ENCODE data around the gene TANK. TPM values are rescaled to one million over a fixed set of nuclear protein-coding genes. Genes with fewer than 3 reads are reported as not detected.
"Not testable (repeated sequence)": the region's sequence is repeated elsewhere in the genome, so short reads cannot be mapped to it uniquely, and the experiment has no call there.

The TANK gene
- total RNA-seq, 1 donor from 2014 or later: 30.9 TPM

GRCh38 chr2:161131804-161132203 is 28.4 kb upstream of the TANK start:
- intact Hi-C loops (cut with DNase I): no loop called here
- ATAC-seq: no peak
- DNase-seq (ENCODE audit: missing footprints): no peak

GRCh38 chr2:161132384-161132783 is 27.8 kb upstream of the TANK start:
- intact Hi-C loops (cut with DNase I); DNase-seq (ENCODE audit: missing footprints); ATAC-seq: not testable (repeated sequence)

- intact Hi-C loops (cut with DNase I): no loop called here
- DNase-seq (ENCODE audit: missing footprints) (no peak), ATAC-seq (no peak)
These were observed 26.9 kb upstream of the TANK start for GRCh38 chr2:161133366-161133765.

- DNase-seq (ENCODE audit: missing footprints) (no peak), ATAC-seq (no peak)
- intact Hi-C loops (cut with DNase I): no loop called here
These were observed 25.4 kb upstream of the TANK start for GRCh38 chr2:161134547-161135518.

- intact Hi-C loops (cut with DNase I): no loop called here
- ATAC-seq: no peak
- DNase-seq (ENCODE audit: missing footprints): no peak
These were observed 24.2 kb upstream of the TANK start for GRCh38 chr2:161135951-161136593.

- intact Hi-C loops (cut with DNase I): no loop called here
- DNase-seq (ENCODE audit: missing footprints): no peak
- ATAC-seq: peak; percentile 79
These were observed 23.4 kb upstream of the TANK start for GRCh38 chr2:161136696-161137324.

GRCh38 chr2:161138429-161138828 is 21.8 kb upstream of the TANK start:
- ATAC-seq (no peak), DNase-seq (ENCODE audit: missing footprints) (no peak)
- intact Hi-C loops (cut with DNase I): no loop called here

- DNase-seq (ENCODE audit: missing footprints) (no peak), ATAC-seq (peak; percentile 44)
- intact Hi-C loops (cut with DNase I): no loop called here
These were observed 20.9 kb upstream of the TANK start for GRCh38 chr2:161139098-161139987.

- intact Hi-C loops (cut with DNase I): no loop called here
- no peak for ATAC-seq
- DNase-seq (ENCODE audit: missing footprints): no peak
These were observed 19.2 kb upstream of the TANK start for GRCh38 chr2:161141033-161141432.

- intact Hi-C loops (cut with DNase I): no loop called here
- no peak for ATAC-seq
- no peak for DNase-seq (ENCODE audit: missing footprints)
These were observed 13.9 kb upstream of the TANK start for GRCh38 chr2:161146209-161146775.

GRCh38 chr2:161146996-161147395 is 13.2 kb upstream of the TANK start:
- ATAC-seq (peak; percentile 63), DNase-seq (ENCODE audit: missing footprints) (no peak)
- intact Hi-C loops (cut with DNase I): no loop called here

- ATAC-seq: no peak
- no peak for DNase-seq (ENCODE audit: missing footprints)
- intact Hi-C loops (cut with DNase I): no loop called here
These were observed 12.4 kb upstream of the TANK start for GRCh38 chr2:161147856-161148255.

GRCh38 chr2:161150704-161151103 is 9.5 kb upstream of the TANK start:
- ATAC-seq: no peak

GRCh38 chr2:161152302-161152701 is 7.9 kb upstream of the TANK start:
- intact Hi-C loops (cut with DNase I): no loop called here

More at GRCh38 chr2:161150704-161151103, 9.5 kb upstream of the TANK start:
- no peak for DNase-seq (ENCODE audit: missing footprints)
- intact Hi-C loops (cut with DNase I): no loop called here

GRCh38 chr2:161158882-161159281 is 1.3 kb upstream of the TANK start:
- intact Hi-C loops (cut with DNase I): no loop called here
- DNase-seq (ENCODE audit: missing footprints) (no peak), ATAC-seq (no peak)

More at GRCh38 chr2:161152302-161152701, 7.9 kb upstream of the TANK start:
- DNase-seq (ENCODE audit: missing footprints) (no peak), ATAC-seq (no peak)

- intact Hi-C loops (cut with DNase I): no loop called here
- no peak for ATAC-seq
- DNase-seq (ENCODE audit: missing footprints): no peak
These were observed 587 bp upstream of the TANK start for GRCh38 chr2:161159456-161160225.

GRCh38 chr2:161161074-161161706 is 962 bp downstream of the TANK start:
- ATAC-seq: no peak
- no peak for DNase-seq (ENCODE audit: missing footprints)
- intact Hi-C loops (cut with DNase I): no loop called here

Measured in Right ventricle myocardium inferior (tissue), 1 donor.